BJ (cell line): ENCODE data around the gene AQP5. TPM values are rescaled to one million over a fixed set of nuclear protein-coding genes. Genes with fewer than 3 reads are reported as not detected.
"Not testable (repeated sequence)": the region's sequence is repeated elsewhere in the genome, so short reads cannot be mapped to it uniquely, and the experiment has no call there.

Experiments
- CTCF ChIA-PET: fragments of 350-600 bp; formaldehyde crosslinking; extraction: SDS; loops from one replicate; lab custom pipeline; 2021; ENCODE audit warnings: antibody characterized with exemption, inconsistent platforms; lab: Yijun Ruan, JAX
- POLR2A ChIA-PET: fragments of 300-600 bp; sonication (Branson Sonifier 250); formaldehyde crosslinking; extraction: SDS; loops from one replicate; lab custom pipeline; 2021; ENCODE audit warnings: antibody characterized with exemption; lab: Charles Lee
- DNase-seq: peaks from one replicate; pipeline ENCODE4 v3.0.0-alpha.2; 2011; ENCODE audit warnings: low read depth
- H3K27me3 ChIP-seq: 2 replicates; pipeline ENCODE4 v1.6.0; 2011; ENCODE audit warnings: low read length; ENCODE audit not compliant: control insufficient read depth, insufficient read depth
- H3K36me3 ChIP-seq: 2 replicates; pipeline ENCODE4 v1.5.1; 2011; ENCODE audit warnings: low read length; ENCODE audit not compliant: control insufficient read depth, insufficient read depth
- H3K4me3 ChIP-seq: 2 replicates; pipeline ENCODE4 v1.5.1; 2011; ENCODE audit warnings: low read depth, mild to moderate bottlenecking, control low read depth, low read length
- polyA plus RNA-seq: library from polyadenylated mRNA; depleted of rRNA; stranded (reverse); fragments of >200 nt; gene quantifications from 2 replicates; pipeline ENCODE4 v1.2.3, GENCODE V29; 2011
- TF ChIP-seq, protein P1 (sequence below): IDR thresholded peaks from 2 replicates; pipeline ENCODE4 v1.5.1; 2011; ENCODE audit warnings: low read depth, mild to moderate bottlenecking, control low read depth, inconsistent platforms, low read length, moderate library complexity; ENCODE audit not compliant: insufficient read depth

The AQP5 gene
- polyA plus RNA-seq, 1 experiment: not detected

DNA sequence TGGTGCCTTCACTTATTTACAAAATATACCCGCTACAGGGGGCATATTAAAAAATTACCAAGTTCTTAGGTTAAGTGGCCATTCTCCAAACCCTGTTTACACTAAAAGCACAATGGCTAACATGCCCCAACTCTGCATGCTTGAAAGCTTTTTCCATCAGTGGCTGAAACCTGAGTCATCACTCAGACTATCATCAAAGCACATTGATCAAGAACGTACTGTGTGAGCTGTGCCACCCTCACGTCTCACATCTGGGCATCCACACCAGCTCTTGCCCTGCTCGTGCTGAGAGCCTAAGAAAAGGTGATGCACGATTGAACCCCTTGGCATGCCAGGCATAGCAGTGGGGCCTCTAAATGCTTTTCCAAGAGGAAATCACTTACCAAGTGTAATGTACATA, 24.3 kb downstream of the AQP5 start:
- H3K27me3 ChIP-seq: no peaks in the 10 kb centered on the region
- H3K36me3 ChIP-seq: no peaks in the 10 kb centered on the region
- TF ChIP-seq, protein P1, sequence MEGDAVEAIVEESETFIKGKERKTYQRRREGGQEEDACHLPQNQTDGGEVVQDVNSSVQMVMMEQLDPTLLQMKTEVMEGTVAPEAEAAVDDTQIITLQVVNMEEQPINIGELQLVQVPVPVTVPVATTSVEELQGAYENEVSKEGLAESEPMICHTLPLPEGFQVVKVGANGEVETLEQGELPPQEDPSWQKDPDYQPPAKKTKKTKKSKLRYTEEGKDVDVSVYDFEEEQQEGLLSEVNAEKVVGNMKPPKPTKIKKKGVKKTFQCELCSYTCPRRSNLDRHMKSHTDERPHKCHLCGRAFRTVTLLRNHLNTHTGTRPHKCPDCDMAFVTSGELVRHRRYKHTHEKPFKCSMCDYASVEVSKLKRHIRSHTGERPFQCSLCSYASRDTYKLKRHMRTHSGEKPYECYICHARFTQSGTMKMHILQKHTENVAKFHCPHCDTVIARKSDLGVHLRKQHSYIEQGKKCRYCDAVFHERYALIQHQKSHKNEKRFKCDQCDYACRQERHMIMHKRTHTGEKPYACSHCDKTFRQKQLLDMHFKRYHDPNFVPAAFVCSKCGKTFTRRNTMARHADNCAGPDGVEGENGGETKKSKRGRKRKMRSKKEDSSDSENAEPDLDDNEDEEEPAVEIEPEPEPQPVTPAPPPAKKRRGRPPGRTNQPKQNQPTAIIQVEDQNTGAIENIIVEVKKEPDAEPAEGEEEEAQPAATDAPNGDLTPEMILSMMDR: no peak
- H3K4me3 ChIP-seq: no peak overlapping the region
- no peak for DNase-seq
- POLR2A ChIA-PET: no interaction called here
- CTCF ChIA-PET: interaction anchor here (0.8 to 4.1 kb wide), 5 partner anchors 8 to 53 kb away, joined by 3 to 19 read pairs (median 3); no protein-coding TSS in a partner anchor

DNA sequence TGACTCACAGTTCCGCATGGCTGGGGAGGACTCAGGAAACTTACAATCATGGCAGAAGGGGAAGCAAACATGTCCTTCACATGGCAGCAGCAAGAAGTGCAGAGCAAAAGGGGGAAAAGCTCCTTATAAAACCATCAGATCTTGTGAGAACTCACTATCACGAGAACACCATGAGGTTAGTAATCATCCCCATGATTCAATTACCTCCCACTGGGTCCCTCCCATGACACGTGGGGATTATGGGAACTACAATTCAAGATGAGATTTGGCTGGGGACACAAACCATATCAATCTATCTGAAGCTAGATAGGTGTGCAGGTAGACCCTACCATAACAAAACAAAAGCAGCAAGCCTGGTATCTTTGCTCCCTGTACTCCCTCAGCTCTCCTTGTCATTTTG, 24.8 kb downstream of the AQP5 start:
- CTCF ChIA-PET: interaction anchor here (1.3 to 4.1 kb wide), 5 partner anchors 8 to 53 kb away, joined by 3 to 19 read pairs (median 3); no protein-coding TSS in a partner anchor
- DNase-seq, H3K27me3 ChIP-seq, H3K4me3 ChIP-seq, POLR2A ChIA-PET, H3K36me3 ChIP-seq: not testable (repeated sequence)

DNA sequence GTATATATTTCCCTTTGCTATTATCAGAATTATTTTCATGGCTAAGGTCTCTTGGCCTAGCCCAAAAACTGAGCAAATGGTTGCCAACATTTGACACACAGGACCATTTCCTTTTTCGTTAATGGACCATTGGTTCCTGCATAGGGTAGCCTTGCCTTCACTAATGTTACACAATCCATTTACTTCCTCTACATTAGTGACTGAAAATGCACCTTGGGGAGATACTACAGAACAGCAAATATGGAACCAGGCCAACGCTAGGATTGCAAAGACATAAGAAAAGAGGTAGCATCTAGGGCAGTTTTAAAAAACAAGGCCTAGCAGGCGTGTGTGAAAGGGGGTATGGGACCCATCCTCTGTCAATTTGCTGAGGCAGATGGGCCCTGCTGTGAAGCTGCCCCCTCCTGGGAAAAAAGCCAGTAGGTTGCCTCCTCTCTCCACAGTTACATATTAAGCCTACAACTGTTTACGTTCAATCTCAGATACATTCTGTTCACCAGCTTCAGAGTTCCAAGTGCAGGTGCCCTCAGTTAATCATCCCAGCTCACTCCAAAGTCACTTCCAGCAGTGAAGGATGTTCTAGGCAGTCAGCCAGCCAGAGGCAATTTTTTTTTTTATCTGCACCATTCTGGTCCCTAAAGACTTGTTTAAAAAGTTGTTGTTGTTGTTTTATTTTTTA, 26.1 kb downstream of the AQP5 start:
- Histone ChIP-seq H3K4me3 (no peak overlapping the region), H3K27me3 (no peaks in the 10 kb centered on the region), H3K36me3 (no peaks in the 10 kb centered on the region; the same call in 1 of the 2 replicates)
- ChIA-PET CTCF (interaction anchor here (1.4 to 1.5 kb wide), 2 partner anchors 20 to 51 kb away, joined by 3 read pairs; no protein-coding TSS in a partner anchor), POLR2A (no interaction called here)
- DNase-seq: no peak
- TF ChIP-seq, protein P1: no peak

DNA sequence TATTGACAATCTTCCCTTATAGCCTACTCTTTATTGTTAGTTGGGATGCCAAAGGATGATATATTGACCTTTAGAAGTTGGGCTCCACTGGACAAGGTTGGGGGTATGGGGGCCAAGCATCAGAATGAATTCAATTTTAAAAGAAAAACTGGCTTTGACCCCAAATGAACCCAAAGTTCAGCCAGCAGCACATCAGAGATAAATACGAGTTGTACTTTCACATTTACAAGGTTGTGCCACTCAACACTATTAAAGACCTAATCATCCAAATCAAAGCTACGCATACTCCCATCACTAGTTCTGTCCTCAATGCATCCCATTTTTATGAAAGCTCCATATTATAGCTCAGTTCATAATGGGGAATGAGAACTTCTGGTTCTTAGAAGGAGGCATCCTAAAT, 27.7 kb downstream of the AQP5 start:
- POLR2A ChIA-PET, H3K4me3 ChIP-seq, H3K36me3 ChIP-seq, DNase-seq, H3K27me3 ChIP-seq: not testable (repeated sequence)
- CTCF ChIA-PET: interaction anchor here (1.0 to 5.1 kb wide), 3 partner anchors 9 to 67 kb away, joined by 3 to 17 read pairs (median 7); no protein-coding TSS in a partner anchor

DNA sequence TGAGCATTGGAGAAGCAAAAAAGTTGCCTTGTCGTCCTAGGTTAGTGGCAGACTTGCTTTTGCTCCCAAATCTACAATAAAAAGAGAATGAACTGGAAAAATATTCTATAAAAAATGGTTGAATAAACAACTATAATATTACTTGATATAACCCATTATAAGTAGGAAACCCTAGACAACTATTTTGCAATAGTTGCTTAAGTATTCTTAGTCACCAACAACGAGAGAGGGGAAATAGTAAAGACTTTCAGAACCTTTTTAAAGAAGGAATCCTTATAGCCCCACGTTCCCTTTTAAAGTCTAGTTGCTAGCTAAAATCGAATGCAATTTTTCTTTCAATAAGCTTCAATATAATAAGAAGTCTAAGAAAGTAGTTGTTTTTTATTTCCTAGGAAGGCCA, 28.6 kb downstream of the AQP5 start:
- no peak overlapping the region for H3K4me3 ChIP-seq
- POLR2A ChIA-PET: no interaction called here
- CTCF ChIA-PET: interaction anchor here (0.7 to 5.1 kb wide), 4 partner anchors 9 to 66 kb away, joined by 3 to 17 read pairs (median 5); no protein-coding TSS in a partner anchor
- H3K36me3 ChIP-seq: no peaks in the 10 kb centered on the region; the same call in none of the 2 replicates
- TF ChIP-seq, protein P1: no peak
- no peak for DNase-seq
- H3K27me3 ChIP-seq: no peaks in the 10 kb centered on the region

DNA sequence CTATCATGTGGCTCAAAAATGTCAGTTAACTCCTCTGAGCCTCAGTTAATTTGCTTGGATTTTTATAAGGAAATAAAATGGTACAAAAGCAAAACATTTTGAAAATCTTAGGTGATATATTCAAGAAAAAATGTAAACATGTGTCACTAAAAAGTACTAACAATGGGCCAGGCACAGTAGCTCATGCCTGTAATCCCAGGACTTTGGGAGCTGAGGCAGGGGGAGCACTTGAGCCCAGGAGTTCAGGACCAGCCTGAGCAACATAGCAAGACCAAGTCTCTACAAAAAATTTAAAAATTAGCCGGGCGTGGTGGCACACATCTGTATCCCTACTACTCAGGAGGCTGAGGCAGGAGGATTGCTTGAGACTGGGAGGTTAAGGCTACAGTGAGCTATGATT, 36.8 kb downstream of the AQP5 start:
- ChIA-PET CTCF (interaction anchor here (0.6 kb wide), 1 partner anchor 41 kb away, joined by 3 read pairs; no protein-coding TSS in a partner anchor), POLR2A (no interaction called here)
- DNase-seq: no peak

More for the DNA sequence above, 36.8 kb downstream of the AQP5 start:
- H3K27me3 ChIP-seq: no peaks in the 10 kb centered on the region
- no peak overlapping the region for H3K4me3 ChIP-seq
- H3K36me3 ChIP-seq: no peaks in the 10 kb centered on the region
- TF ChIP-seq, protein P1: no peak
